Neuron (in vitro differentiated cells): ENCODE measurements around the gene NTHL1.

Experiments used
- H2AFZ ChIP-seq: one replicate; pipeline ENCODE4 v1.6.1; 2013; ENCODE audit warnings: low read depth, mild to moderate bottlenecking, inconsistent platforms, low read length, moderate library complexity
- H3K27me3 ChIP-seq: one replicate; pipeline ENCODE4 v1.6.1; 2013; ENCODE audit warnings: low read length; ENCODE audit not compliant: insufficient read depth
- H3K36me3 ChIP-seq: one replicate; pipeline ENCODE4 v1.6.1; 2013; ENCODE audit warnings: low read length; ENCODE audit not compliant: insufficient read depth
- H3K4me1 ChIP-seq: one replicate; pipeline ENCODE4 v1.6.1; 2013; ENCODE audit warnings: low read length; ENCODE audit not compliant: insufficient read depth
- H3K4me3 ChIP-seq: 2 replicates; pipeline ENCODE4 v1.5.1; 2013; ENCODE audit warnings: mild to moderate bottlenecking, low read length, moderate library complexity
- H3K9me3 ChIP-seq: one replicate; pipeline ENCODE4 v1.6.1; 2013; ENCODE audit warnings: low read length

NTHL1 gene

GRCh38 chr16:2070576-2071453 lies 23.2 kb upstream of the NTHL1 start:
- H3K4me3 ChIP-seq: no peak overlapping the region
- no peaks in the 10 kb centered on the region for H3K9me3 ChIP-seq
- H2AFZ ChIP-seq: no peak overlapping the region
- no peaks in the 10 kb centered on the region for H3K27me3 ChIP-seq
- H3K36me3 ChIP-seq: peaks cover 63% of the 10 kb centered on the region
- H3K4me1 ChIP-seq: no peaks in the 10 kb centered on the region

GRCh38 chr16:2066139-2066538 lies 18.5 kb upstream of the NTHL1 start:
- Histone ChIP-seq H2AFZ (no peak overlapping the region), H3K4me3 (no peak overlapping the region), H3K9me3 (no peaks in the 10 kb centered on the region), H3K36me3 (peaks cover 47% of the 10 kb centered on the region), H3K27me3 (no peaks in the 10 kb centered on the region), H3K4me1 (no peaks in the 10 kb centered on the region)

GRCh38 chr16:2064368-2064945 lies 16.8 kb upstream of the NTHL1 start:
- Histone ChIP-seq H3K4me1 (no peaks in the 10 kb centered on the region), H2AFZ (no peak overlapping the region), H3K36me3 (peaks cover 43% of the 10 kb centered on the region), H3K27me3 (no peaks in the 10 kb centered on the region), H3K9me3 (no peaks in the 10 kb centered on the region), H3K4me3 (no peak overlapping the region)

- H3K36me3 ChIP-seq: peaks cover 43% of the 10 kb centered on the region
- no peaks in the 10 kb centered on the region for H3K27me3 ChIP-seq
- H3K4me3 ChIP-seq: no peak overlapping the region
Measured at GRCh38 chr16:2063861-2064260, 16.2 kb upstream of the NTHL1 start.

GRCh38 chr16:2062801-2063200 lies 15.2 kb upstream of the NTHL1 start:
- peaks cover 44% of the 10 kb centered on the region for H3K36me3 ChIP-seq
- H3K9me3 ChIP-seq: no peaks in the 10 kb centered on the region
- H3K27me3 ChIP-seq: no peaks in the 10 kb centered on the region
- H2AFZ ChIP-seq: no peak overlapping the region
- no peaks in the 10 kb centered on the region for H3K4me1 ChIP-seq
- no peak overlapping the region for H3K4me3 ChIP-seq

More at GRCh38 chr16:2063861-2064260, 16.2 kb upstream of the NTHL1 start:
- H3K4me1 ChIP-seq: no peaks in the 10 kb centered on the region
- H2AFZ ChIP-seq: no peak overlapping the region
- H3K9me3 ChIP-seq: no peaks in the 10 kb centered on the region

- Histone ChIP-seq H3K4me1 (no peaks in the 10 kb centered on the region), H3K4me3 (no peak overlapping the region), H3K9me3 (no peaks in the 10 kb centered on the region), H2AFZ (no peak overlapping the region), H3K27me3 (no peaks in the 10 kb centered on the region), H3K36me3 (peaks cover 44% of the 10 kb centered on the region)
Measured at GRCh38 chr16:2061526-2061925, 13.9 kb upstream of the NTHL1 start.

GRCh38 chr16:2061023-2061422 lies 13.4 kb upstream of the NTHL1 start:
- H3K4me1 ChIP-seq: no peaks in the 10 kb centered on the region
- H3K9me3 ChIP-seq: no peaks in the 10 kb centered on the region
- no peak overlapping the region for H2AFZ ChIP-seq
- H3K27me3 ChIP-seq: no peaks in the 10 kb centered on the region
- no peak overlapping the region for H3K4me3 ChIP-seq
- H3K36me3 ChIP-seq: peaks cover 41% of the 10 kb centered on the region

- no peaks in the 10 kb centered on the region for H3K27me3 ChIP-seq
- no peaks in the 10 kb centered on the region for H3K9me3 ChIP-seq
- no peak overlapping the region for H2AFZ ChIP-seq
- no peaks in the 10 kb centered on the region for H3K4me1 ChIP-seq
- H3K4me3 ChIP-seq: no peak overlapping the region
- H3K36me3 ChIP-seq: peaks cover 34% of the 10 kb centered on the region
Measured at GRCh38 chr16:2060346-2060745, 12.7 kb upstream of the NTHL1 start.

GRCh38 chr16:2058872-2059271 lies 11.2 kb upstream of the NTHL1 start:
- Histone ChIP-seq H3K4me3 (no peak overlapping the region), H3K36me3 (peaks cover 35% of the 10 kb centered on the region)

GRCh38 chr16:2058420-2058819 lies 10.8 kb upstream of the NTHL1 start:
- no peak overlapping the region for H2AFZ ChIP-seq
- no peak overlapping the region for H3K4me3 ChIP-seq
- no peaks in the 10 kb centered on the region for H3K27me3 ChIP-seq
- no peaks in the 10 kb centered on the region for H3K4me1 ChIP-seq
- no peaks in the 10 kb centered on the region for H3K9me3 ChIP-seq
- H3K36me3 ChIP-seq: peaks cover 38% of the 10 kb centered on the region

More at GRCh38 chr16:2058872-2059271, 11.2 kb upstream of the NTHL1 start:
- H2AFZ ChIP-seq: no peak overlapping the region
- H3K27me3 ChIP-seq: no peaks in the 10 kb centered on the region
- no peaks in the 10 kb centered on the region for H3K9me3 ChIP-seq
- no peaks in the 10 kb centered on the region for H3K4me1 ChIP-seq

GRCh38 chr16:2057438-2057837 lies 9.8 kb upstream of the NTHL1 start:
- Histone ChIP-seq H3K9me3 (no peaks in the 10 kb centered on the region), H3K36me3 (peaks cover 45% of the 10 kb centered on the region), H3K27me3 (no peaks in the 10 kb centered on the region), H2AFZ (no peak overlapping the region), H3K4me3 (no peak overlapping the region), H3K4me1 (no peaks in the 10 kb centered on the region)

GRCh38 chr16:2056681-2057407 lies 9.2 kb upstream of the NTHL1 start:
- H2AFZ ChIP-seq: no peak overlapping the region
- H3K36me3 ChIP-seq: peaks cover 51% of the 10 kb centered on the region
- no peaks in the 10 kb centered on the region for H3K4me1 ChIP-seq
- H3K27me3 ChIP-seq: no peaks in the 10 kb centered on the region
- no peak overlapping the region for H3K4me3 ChIP-seq
- H3K9me3 ChIP-seq: no peaks in the 10 kb centered on the region

GRCh38 chr16:2056077-2056476 lies 8.4 kb upstream of the NTHL1 start:
- Histone ChIP-seq H2AFZ (no peak overlapping the region), H3K9me3 (no peaks in the 10 kb centered on the region), H3K4me3 (no peak overlapping the region), H3K27me3 (no peaks in the 10 kb centered on the region), H3K4me1 (no peaks in the 10 kb centered on the region), H3K36me3 (peaks cover 53% of the 10 kb centered on the region)
